Uterus (tissue), 2 donors: ENCODE results near the gene FRMPD2.

ENCODE experiments used
- POLR2A ChIP-seq, 2 donors: fragments of 450-650 bp; IDR thresholded peaks; one replicate each; pipeline ENCODE4 v1.6.1; 2016; ENCODE audit warnings: antibody characterized with exemption in 2 of 2, mild to moderate bottlenecking in 1 of 2, moderate library complexity in 1 of 2
- TF ChIP-seq, protein P1 (sequence below), 4 experiments: fragments of 200-600 bp in 2 of 4; fragments of 450-650 bp in 2 of 4; sonication (generic) in 2 of 4; IDR thresholded peaks; one replicate each; pipeline ENCODE4 v1.5.1; 2016 to 2019; ENCODE audit warnings: antibody characterized with exemption in 4 of 4, mild to moderate bottlenecking in 2 of 4, moderate library complexity in 1 of 4

DNA sequence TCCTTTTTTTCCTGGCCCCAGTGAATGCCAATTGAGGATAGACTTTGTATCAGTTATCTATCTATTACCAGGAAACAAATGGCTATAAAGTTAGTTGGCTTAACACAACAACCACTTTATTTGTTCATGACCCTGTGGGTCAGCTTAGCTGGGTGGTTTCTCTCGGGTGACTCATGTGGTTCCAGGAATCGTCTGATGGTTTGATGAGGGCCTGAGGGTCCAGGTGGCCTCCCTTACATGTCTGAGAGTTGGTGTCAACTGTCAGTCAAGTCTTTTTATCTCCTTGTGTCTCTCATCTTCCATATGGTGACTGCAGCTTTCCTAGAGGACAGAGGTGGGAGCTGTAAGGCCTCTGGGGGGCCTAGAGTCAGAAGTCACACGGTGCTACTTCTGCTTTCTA is 16.7 kb upstream of the FRMPD2 start:
- TF ChIP-seq, protein P1, sequence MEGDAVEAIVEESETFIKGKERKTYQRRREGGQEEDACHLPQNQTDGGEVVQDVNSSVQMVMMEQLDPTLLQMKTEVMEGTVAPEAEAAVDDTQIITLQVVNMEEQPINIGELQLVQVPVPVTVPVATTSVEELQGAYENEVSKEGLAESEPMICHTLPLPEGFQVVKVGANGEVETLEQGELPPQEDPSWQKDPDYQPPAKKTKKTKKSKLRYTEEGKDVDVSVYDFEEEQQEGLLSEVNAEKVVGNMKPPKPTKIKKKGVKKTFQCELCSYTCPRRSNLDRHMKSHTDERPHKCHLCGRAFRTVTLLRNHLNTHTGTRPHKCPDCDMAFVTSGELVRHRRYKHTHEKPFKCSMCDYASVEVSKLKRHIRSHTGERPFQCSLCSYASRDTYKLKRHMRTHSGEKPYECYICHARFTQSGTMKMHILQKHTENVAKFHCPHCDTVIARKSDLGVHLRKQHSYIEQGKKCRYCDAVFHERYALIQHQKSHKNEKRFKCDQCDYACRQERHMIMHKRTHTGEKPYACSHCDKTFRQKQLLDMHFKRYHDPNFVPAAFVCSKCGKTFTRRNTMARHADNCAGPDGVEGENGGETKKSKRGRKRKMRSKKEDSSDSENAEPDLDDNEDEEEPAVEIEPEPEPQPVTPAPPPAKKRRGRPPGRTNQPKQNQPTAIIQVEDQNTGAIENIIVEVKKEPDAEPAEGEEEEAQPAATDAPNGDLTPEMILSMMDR (IDR thresholded peaks at IDR 0.05), result no peak
- TF ChIP-seq POLR2A (IDR thresholded peaks at IDR 0.05), result no peak
